Uterus (tissue), 4 donors: ENCODE results near the gene PCSK4. TPM values are rescaled to one million over a fixed set of nuclear protein-coding genes. Genes with fewer than 3 reads are reported as not detected.
A peak's percentile ranks its signal among the peaks of the same experiment; 100 is the strongest.

Experiments used
- DNase-seq, 2 donors: peaks; one replicate each; pipeline ENCODE4 v3.0.0-alpha.2; 2019 to 2020
- H3K27ac ChIP-seq, 2 donors: fragments of 200-600 bp; sonication (generic); 1 replicate in 1 of 2; 2 replicates in 1 of 2; pipeline ENCODE4 v1.5.1; 2016 to 2018
- H3K27me3 ChIP-seq, 2 donors: fragments of 200-600 bp; sonication (generic); one replicate each; pipeline ENCODE4 v1.5.1; 2018 to 2019; ENCODE audit warnings: control low read depth in 1 of 2
- H3K36me3 ChIP-seq, 2 donors: fragments of 200-600 bp; sonication (generic); one replicate each; pipeline ENCODE4 v1.5.1; 2019; ENCODE audit warnings: control low read depth in 1 of 2
- H3K4me1 ChIP-seq, 2 donors: fragments of 200-600 bp; sonication (generic); one replicate each; pipeline ENCODE4 v1.5.1; 2018 to 2019; ENCODE audit warnings: control low read depth in 1 of 2
- H3K4me3 ChIP-seq, 2 donors: fragments of 200-600 bp; sonication (generic); 1 replicate in 1 of 2; 2 replicates in 1 of 2; pipeline ENCODE4 v1.5.1; 2018 to 2019; ENCODE audit warnings: mild to moderate bottlenecking in 1 of 2
- H3K9me3 ChIP-seq, 2 donors: fragments of 200-600 bp; sonication (generic); one replicate each; pipeline ENCODE4 v1.5.1; 2019; ENCODE audit warnings: control low read depth in 1 of 2
- CTCF ChIP-seq, 4 experiments: fragments of 200-600 bp in 2 of 4; fragments of 450-650 bp in 2 of 4; sonication (generic) in 2 of 4; IDR thresholded peaks; one replicate each; pipeline ENCODE4 v1.5.1; 2016 to 2019; ENCODE audit warnings: antibody characterized with exemption in 4 of 4, mild to moderate bottlenecking in 2 of 4, moderate library complexity in 1 of 4
- POLR2A ChIP-seq, 2 donors: fragments of 450-650 bp; IDR thresholded peaks; one replicate each; pipeline ENCODE4 v1.6.1; 2016; ENCODE audit warnings: antibody characterized with exemption in 2 of 2, mild to moderate bottlenecking in 1 of 2, moderate library complexity in 1 of 2
- intact Hi-C: fragments of 100-400 bp; cut with DNase I; formaldehyde crosslinking; loops from one replicate; pipeline ENCODE4 v1.15.1; 2023; ENCODE audit warnings: low total_unique reads
- total RNA-seq, 4 donors: library from RNA; depleted of rRNA in 3 of 4; stranded (reverse); fragments of >200 nt in 3 of 4; gene quantifications; one replicate each; pipeline versions ENCODE4 v1.1.0 to v1.2.4, GENCODE V29; 2014 to 2023
- donor health status: DM: yes; HTN: yes; CAD: no.

The PCSK4 gene
- total RNA-seq, 4 donors from 2014 or later: under 0.01 to 6.4 (median 4.6) TPM; not detected in 1

DNA sequence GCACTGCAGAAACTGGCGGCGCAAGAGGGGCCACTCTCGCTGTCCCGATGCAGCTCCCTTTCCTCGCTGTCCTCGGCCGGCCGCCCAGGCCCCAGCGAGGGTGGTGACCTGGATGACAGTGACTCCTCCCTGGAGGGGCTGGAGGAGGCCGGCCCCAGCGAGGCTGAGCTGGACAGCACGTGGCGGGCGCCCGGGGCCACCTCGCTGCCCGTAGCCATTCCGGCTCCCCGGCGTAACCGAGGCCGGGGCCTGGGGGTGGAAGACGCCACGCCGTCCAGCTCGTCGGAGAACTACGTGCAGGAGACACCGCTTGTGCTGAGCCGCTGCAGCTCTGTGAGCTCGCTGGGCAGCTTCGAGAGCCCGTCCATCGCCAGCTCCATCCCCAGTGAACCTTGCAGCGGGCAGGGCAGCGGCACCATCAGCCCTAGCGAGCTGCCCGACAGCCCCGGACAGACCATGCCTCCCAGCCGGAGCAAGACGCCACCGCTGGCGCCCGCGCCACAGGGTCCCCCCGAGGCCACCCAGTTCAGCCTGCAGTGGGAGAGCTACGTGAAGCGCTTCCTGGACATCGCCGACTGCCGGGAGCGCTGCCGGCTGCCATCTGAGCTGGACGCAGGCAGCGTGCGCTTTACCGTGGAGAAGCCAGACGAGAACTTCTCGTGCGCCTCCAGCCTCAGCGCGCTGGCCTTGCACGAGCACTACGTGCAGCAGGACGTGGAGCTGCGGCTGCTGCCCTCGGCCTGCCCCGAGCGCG is 23.5 kb downstream of the PCSK4 start:
- Histone ChIP-seq H3K4me3 (no peak overlapping the region), H3K4me1 (peaks cover 12 to 53% of the 10 kb centered on the region in 2 donors), H3K27ac (no peak overlapping the region), H3K9me3 (no peaks in the 10 kb centered on the region), H3K36me3 (no peaks in the 10 kb centered on the region), H3K27me3 (peaks cover 24 to 40% of the 10 kb centered on the region in 2 donors)
- intact Hi-C loops: no loop called here
- TF ChIP-seq POLR2A (IDR thresholded peaks at IDR 0.05) (no peak), CTCF (IDR thresholded peaks at IDR 0.05) (no peak)
- DNase-seq: no peak

DNA sequence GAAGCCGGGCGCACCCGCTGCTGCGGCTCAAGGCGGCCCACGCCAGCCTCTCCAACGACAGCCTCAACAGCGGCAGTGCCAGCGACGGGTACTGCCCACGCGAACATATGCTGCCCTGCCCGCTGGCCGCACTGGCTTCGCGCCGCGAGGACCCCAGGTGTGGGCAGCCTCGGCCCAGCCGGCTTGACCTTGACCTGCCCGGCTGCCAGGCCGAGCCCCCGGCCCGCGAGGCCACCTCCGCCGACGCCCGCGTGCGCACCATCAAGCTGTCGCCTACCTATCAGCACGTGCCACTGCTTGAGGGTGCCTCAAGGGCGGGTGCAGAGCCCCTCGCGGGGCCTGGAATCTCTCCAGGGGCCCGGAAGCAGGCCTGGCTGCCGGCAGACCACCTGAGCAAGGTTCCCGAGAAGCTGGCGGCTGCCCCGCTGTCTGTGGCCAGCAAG is 24.1 kb downstream of the PCSK4 start:
- no peak for DNase-seq
- H3K4me1 ChIP-seq: peaks cover 10 to 48% of the 10 kb centered on the region in 2 donors
- H3K27me3 ChIP-seq: peaks cover 21 to 36% of the 10 kb centered on the region in 2 donors
- no peaks in the 10 kb centered on the region for H3K36me3 ChIP-seq
- no peak overlapping the region for H3K27ac ChIP-seq
- TF ChIP-seq POLR2A (IDR thresholded peaks at IDR 0.05): no peak
- no peak for TF ChIP-seq CTCF (IDR thresholded peaks at IDR 0.05)
- intact Hi-C loops: no loop called here
- H3K4me3 ChIP-seq: no peak overlapping the region
- no peaks in the 10 kb centered on the region for H3K9me3 ChIP-seq

DNA sequence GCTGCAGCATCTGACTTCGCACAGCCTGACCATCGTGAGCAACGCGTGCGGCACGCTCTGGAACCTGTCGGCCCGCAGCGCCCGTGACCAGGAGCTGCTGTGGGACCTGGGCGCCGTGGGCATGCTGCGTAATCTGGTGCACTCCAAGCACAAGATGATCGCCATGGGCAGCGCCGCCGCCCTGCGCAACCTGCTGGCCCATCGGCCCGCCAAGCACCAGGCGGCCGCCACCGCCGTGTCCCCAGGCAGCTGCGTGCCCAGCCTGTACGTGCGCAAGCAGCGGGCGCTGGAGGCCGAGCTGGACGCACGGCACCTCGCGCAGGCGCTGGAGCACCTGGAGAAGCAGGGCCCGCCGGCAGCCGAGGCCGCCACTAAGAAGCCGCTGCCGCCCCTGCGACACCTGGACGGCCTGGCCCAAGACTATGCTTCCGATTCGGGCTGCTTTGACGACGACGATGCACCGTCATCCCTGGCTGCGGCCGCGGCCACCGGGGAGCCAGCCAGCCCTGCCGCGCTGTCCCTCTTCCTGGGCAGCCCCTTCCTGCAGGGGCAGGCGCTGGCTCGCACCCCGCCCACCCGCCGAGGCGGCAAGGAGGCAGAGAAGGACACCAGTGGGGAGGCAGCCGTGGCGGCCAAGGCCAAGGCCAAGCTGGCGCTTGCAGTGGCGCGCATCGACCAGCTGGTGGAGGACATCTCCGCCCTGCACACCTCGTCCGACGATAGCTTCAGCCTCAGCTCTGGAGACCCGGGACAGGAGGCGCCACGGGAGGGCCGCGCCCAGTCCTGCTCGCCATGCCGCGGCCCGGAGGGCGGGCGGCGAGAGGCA is 24.7 kb downstream of the PCSK4 start:
- Histone ChIP-seq H3K4me1 (peaks cover 8 to 42% of the 10 kb centered on the region in 2 donors), H3K4me3 (no peak overlapping the region), H3K36me3 (no peaks in the 10 kb centered on the region), H3K27me3 (peaks cover 21 to 30% of the 10 kb centered on the region in 2 donors), H3K27ac (no peak overlapping the region), H3K9me3 (no peaks in the 10 kb centered on the region)
- TF ChIP-seq CTCF (IDR thresholded peaks at IDR 0.05): peak in 2 of 4 experiments; percentile 8 to 25
- no peak for TF ChIP-seq POLR2A (IDR thresholded peaks at IDR 0.05)
- intact Hi-C loops: no loop called here
- DNase-seq: no peak

GRCh38 chr19:1461862-1462261 is 28.3 kb downstream of the PCSK4 start:
- Histone ChIP-seq H3K27me3 (peaks cover 2 to 8% of the 10 kb centered on the region in 2 donors), H3K4me3 (no peak overlapping the region), H3K27ac (no peak overlapping the region), H3K4me1 (peaks cover 0 to 8% of the 10 kb centered on the region in 2 donors), H3K9me3 (no peaks in the 10 kb centered on the region), H3K36me3 (no peaks in the 10 kb centered on the region)
- DNase-seq: no peak
- intact Hi-C loops: no loop called here
- TF ChIP-seq POLR2A (IDR thresholded peaks at IDR 0.05): no peak
- TF ChIP-seq CTCF (IDR thresholded peaks at IDR 0.05): no peak
